ENCODE results near the gene B4GALT3. TPM values are rescaled to one million over a fixed set of nuclear protein-coding genes. Genes with fewer than 3 reads are reported as not detected.

The B4GALT3 gene
- total RNA-seq, 1 experiment from 2014 or later: 39.6 TPM

GRCh38 chr1:161138431-161138830, 38.9 kb downstream of the B4GALT3 start:
- Histone ChIP-seq H3K4me3 (ENCODE audit: low read depth, low read length) (no peak overlapping the region), H3K36me3 (ENCODE audit: control insufficient read depth, insufficient read depth, low read length) (no peaks in the 10 kb centered on the region; the same call in 1 of the 2 replicates), H3K27me3 (replicated peaks; ENCODE audit: control insufficient read depth, insufficient read depth, low read length) (no peaks in the 10 kb centered on the region), H3K9me3 (no peaks in the 10 kb centered on the region), H3K4me1 (no peaks in the 10 kb centered on the region)
- ChIA-PET CTCF (interaction anchor here (0.6 kb wide), 2 partner anchors 82 to 199 kb away, joined by 3 read pairs; no protein-coding TSS in a partner anchor), POLR2A (interaction anchor here (1.1 kb wide), 1 partner anchor 17 kb away, joined by 3 read pairs; no protein-coding TSS in a partner anchor)
- no peaks in the 10 kb centered on the region for H3K27me3 Mint-ChIP-seq (ENCODE audit: insufficient read depth, unreplicated experiment)
- DNase-seq: no peak
- no peak for TF ChIP-seq CTCF (IDR thresholded peaks at IDR 0.05; ENCODE audit: insufficient read depth in 1 of 2, low read depth in 1 of 2, low read length in 1 of 2, severe bottlenecking in 1 of 2, unreplicated experiment in 1 of 2)
- no TSS peak for BruUV-seq (replicated peaks)
- no peaks in the 10 kb centered on the region for H3K36me3 Mint-ChIP-seq (ENCODE audit: insufficient read depth, unreplicated experiment)
- no peak overlapping the region for H3K27ac Mint-ChIP-seq (ENCODE audit: unreplicated experiment)
- H3K9me3 Mint-ChIP-seq (ENCODE audit: unreplicated experiment): no peaks in the 10 kb centered on the region
- intact Hi-C loops (cut with micrococcal nuclease; ENCODE audit: unreplicated experiment): no loop called here
- H3K4me1 Mint-ChIP-seq (ENCODE audit: low read depth, unreplicated experiment): peaks cover 17% of the 10 kb centered on the region
- no peak overlapping the region for H3K4me3 Mint-ChIP-seq (ENCODE audit: unreplicated experiment)

GRCh38 chr1:161137881-161138280, 39.4 kb downstream of the B4GALT3 start:
- no peaks in the 10 kb centered on the region for H3K27me3 Mint-ChIP-seq (ENCODE audit: insufficient read depth, unreplicated experiment)
- Histone ChIP-seq H3K36me3 (ENCODE audit: control insufficient read depth, insufficient read depth, low read length) (no peaks in the 10 kb centered on the region; the same call in 1 of the 2 replicates), H3K4me3 (ENCODE audit: low read depth, low read length) (no peak overlapping the region), H3K9me3 (no peaks in the 10 kb centered on the region), H3K27me3 (replicated peaks; ENCODE audit: control insufficient read depth, insufficient read depth, low read length) (no peaks in the 10 kb centered on the region), H3K4me1 (no peaks in the 10 kb centered on the region)
- H3K4me3 Mint-ChIP-seq (ENCODE audit: unreplicated experiment): no peak overlapping the region
- no peak for TF ChIP-seq CTCF (IDR thresholded peaks at IDR 0.05; ENCODE audit: insufficient read depth in 1 of 2, low read depth in 1 of 2, low read length in 1 of 2, severe bottlenecking in 1 of 2, unreplicated experiment in 1 of 2)
- H3K36me3 Mint-ChIP-seq (ENCODE audit: insufficient read depth, unreplicated experiment): no peaks in the 10 kb centered on the region
- peaks cover 17% of the 10 kb centered on the region for H3K4me1 Mint-ChIP-seq (ENCODE audit: low read depth, unreplicated experiment)
- POLR2A ChIA-PET: interaction anchor here (1.1 kb wide), 1 partner anchor 17 kb away, joined by 3 read pairs; no protein-coding TSS in a partner anchor
- intact Hi-C loops (cut with micrococcal nuclease; ENCODE audit: unreplicated experiment): no loop called here
- CTCF ChIA-PET: interaction anchor here (0.6 kb wide), 1 partner anchor 11 kb away, joined by 3 read pairs; no protein-coding TSS in a partner anchor
- DNase-seq: no peak
- H3K27ac Mint-ChIP-seq (ENCODE audit: unreplicated experiment): no peak overlapping the region
- no peaks in the 10 kb centered on the region for H3K9me3 Mint-ChIP-seq (ENCODE audit: unreplicated experiment)
- no TSS peak for BruUV-seq (replicated peaks)

GRCh38 chr1:161133220-161133740, 44.0 kb downstream of the B4GALT3 start:
- Mint-ChIP-seq H3K27ac (ENCODE audit: unreplicated experiment) (no peak overlapping the region), H3K27me3 (ENCODE audit: insufficient read depth, unreplicated experiment) (no peaks in the 10 kb centered on the region), H3K36me3 (ENCODE audit: insufficient read depth, unreplicated experiment) (no peaks in the 10 kb centered on the region), H3K9me3 (ENCODE audit: unreplicated experiment) (no peaks in the 10 kb centered on the region), H3K4me1 (ENCODE audit: low read depth, unreplicated experiment) (peaks cover 12% of the 10 kb centered on the region), H3K4me3 (ENCODE audit: unreplicated experiment) (no peak overlapping the region)
- no peaks in the 10 kb centered on the region for H3K27me3 ChIP-seq (replicated peaks; ENCODE audit: control insufficient read depth, insufficient read depth, low read length)
- intact Hi-C loops (cut with micrococcal nuclease; ENCODE audit: unreplicated experiment): loop anchor here (1.0 kb wide), 1 partner anchor 20 kb away; the partner anchor contains the start of gene UFC1
- H3K36me3 ChIP-seq (ENCODE audit: control insufficient read depth, insufficient read depth, low read length): no peaks in the 10 kb centered on the region; the same call in 1 of the 2 replicates
- peak overlapping the region; percentile 71 for H3K4me3 ChIP-seq (ENCODE audit: low read depth, low read length)
- BruUV-seq (replicated peaks): TSS peak; percentile 75
- no peak for DNase-seq
- no peaks in the 10 kb centered on the region for H3K9me3 ChIP-seq
- TF ChIP-seq CTCF (IDR thresholded peaks at IDR 0.05; ENCODE audit: insufficient read depth in 1 of 2, low read depth in 1 of 2, low read length in 1 of 2, severe bottlenecking in 1 of 2, unreplicated experiment in 1 of 2): no peak
- H3K4me1 ChIP-seq: no peaks in the 10 kb centered on the region
- ChIA-PET CTCF (interaction anchor here (0.5 to 1.6 kb wide), 7 partner anchors 12 to 139 kb away, joined by 3 to 11 read pairs (median 4); partner anchors contain the start of genes KLHDC9, NIT1, PFDN2 and PPOX), POLR2A (interaction anchor here (0.6 to 2.4 kb wide), 7 partner anchors 7 to 112 kb away, joined by 3 to 15 read pairs (median 6); partner anchors contain the start of genes F11R, NIT1, PFDN2 and PPOX)

Data from Caco-2 (cell line).